H1 (cell line): ENCODE results near the gene TBCE. TPM values are rescaled to one million over a fixed set of nuclear protein-coding genes. Genes with fewer than 3 reads are reported as not detected.
"Not testable (repeated sequence)": the region's sequence is repeated elsewhere in the genome, so short reads cannot be mapped to it uniquely, and the experiment has no call there.

Source experiments
- CTCF ChIA-PET: fragments of 300-600 bp; sonication (Branson Sonifier 250); formaldehyde crosslinking; loops from one replicate; lab custom pipeline; 2021; ENCODE audit not compliant: partially characterized antibody; lab: Charles Lee
- POLR2A ChIA-PET: fragments of 300-600 bp; sonication (Branson Sonifier 250); formaldehyde crosslinking; loops from one replicate; lab custom pipeline; 2021; ENCODE audit warnings: inconsistent platforms; ENCODE audit not compliant: partially characterized antibody; lab: Charles Lee
- DNase-seq, 2 experiments: peaks; one replicate each; pipeline versions ENCODE4 v3.0.0 to v3.0.0-alpha.2; 2010 to 2022; ENCODE audit warnings: low spot score in 2 of 2, low read depth in 1 of 2, mixed read lengths in 1 of 2
- FAIRE-seq: peaks from 2 replicates; lab custom pipeline; 2011; peaks lifted over from hg19 to GRCh38; lab: Jason Lieb, UNC
- H2AFZ ChIP-seq: 2 replicates; pipeline ENCODE4 v1.8.1; 2012; ENCODE audit warnings: low read length, inconsistent platforms
- H2AK5ac ChIP-seq: 2 replicates; pipeline ENCODE4 v1.6.1; 2013; ENCODE audit warnings: low read depth, low read length
- H2BK120ac ChIP-seq: replicated peaks from 2 replicates; pipeline ENCODE3; 2013; ENCODE audit warnings: low read depth, low read length, inconsistent platforms
- H2BK12ac ChIP-seq: 2 replicates; pipeline ENCODE4 v1.6.1; 2013; ENCODE audit warnings: low read depth, low read length
- H2BK15ac ChIP-seq: 2 replicates; pipeline ENCODE4 v1.6.1; 2013; ENCODE audit warnings: low read length
- H2BK20ac ChIP-seq: 2 replicates; pipeline ENCODE4 v1.6.1; 2013; ENCODE audit warnings: low read length
- H2BK5ac ChIP-seq: 2 replicates; pipeline ENCODE4 v1.6.1; 2013; ENCODE audit warnings: low read depth, low read length
- H3K14ac ChIP-seq: 2 replicates; pipeline ENCODE4 v1.6.1; 2013; ENCODE audit warnings: inconsistent platforms; ENCODE audit not compliant: insufficient read length
- H3K18ac ChIP-seq: 2 replicates; pipeline ENCODE4 v1.6.1; 2013; ENCODE audit warnings: low read length; ENCODE audit errors: extremely low read depth
- H3K23ac ChIP-seq: 2 replicates; pipeline ENCODE4 v1.6.1; 2013; ENCODE audit warnings: inconsistent platforms; ENCODE audit not compliant: insufficient read length
- H3K23me2 ChIP-seq: 2 replicates; pipeline ENCODE4 v1.6.1; 2013; ENCODE audit warnings: low read depth, low read length
- H3K27ac ChIP-seq: 2 replicates; pipeline ENCODE4 v1.6.1; 2011; ENCODE audit warnings: low read depth, low read length, inconsistent platforms
- H3K27me3 ChIP-seq, 4 experiments: replicated peaks in 1 of 4; 1 replicate in 1 of 4; 2 replicates in 3 of 4; pipeline versions ENCODE4 v1.6.1 to v1.8.1; 2011 to 2013; ENCODE audit warnings: low read length in 3 of 4, mild to moderate bottlenecking in 3 of 4, inconsistent platforms in 2 of 4, mixed read lengths in 2 of 4, moderate library complexity in 1 of 4; ENCODE audit not compliant: control insufficient read depth in 3 of 4, insufficient read depth in 3 of 4; ENCODE audit errors: extremely low read depth in 1 of 4
- H3K36me3 ChIP-seq, 4 experiments: 2 replicates each; pipeline versions ENCODE4 v1.6.1 to v1.8.1; 2011 to 2013; ENCODE audit warnings: mild to moderate bottlenecking in 4 of 4, low read length in 3 of 4, moderate library complexity in 2 of 4, control low read depth in 1 of 4, inconsistent platforms in 1 of 4; ENCODE audit not compliant: insufficient read depth in 4 of 4, control insufficient read depth in 2 of 4
- H3K4ac ChIP-seq: replicated peaks from 2 replicates; pipeline ENCODE3; 2013; ENCODE audit warnings: low read length, low read depth, mixed read lengths, inconsistent platforms; ENCODE audit not compliant: insufficient read length
- H3K4me1 ChIP-seq, 4 experiments: replicated peaks in 1 of 4; 1 replicate in 1 of 4; 2 replicates in 3 of 4; pipeline versions ENCODE4 v1.6.1 to v1.8.1; 2011 to 2013; ENCODE audit warnings: low read length in 3 of 4, inconsistent platforms in 2 of 4, mixed read lengths in 1 of 4; ENCODE audit not compliant: insufficient read depth in 4 of 4, control insufficient read depth in 3 of 4
- H3K4me2 ChIP-seq, 2 experiments: 2 replicates each; pipeline versions ENCODE4 v1.6.1 to v1.8.1; 2011 to 2013; ENCODE audit warnings: low read depth in 2 of 2, low read length in 2 of 2, control low read depth in 1 of 2, inconsistent platforms in 1 of 2, mild to moderate bottlenecking in 1 of 2; ENCODE audit not compliant: insufficient read depth in 1 of 2
- H3K4me3 ChIP-seq, 4 experiments: fragments of 200-600, 300-600 bp in 1 of 4; sonication (generic), shearing (Covaris generic), sonication (Bioruptor Twin) in 1 of 4; 2 replicates each; pipeline versions ENCODE4 v1.5.1 to v1.8.1; 2011 to 2016; ENCODE audit warnings: low read length in 4 of 4, low read depth in 3 of 4, control low read depth in 2 of 4, inconsistent platforms in 2 of 4, mild to moderate bottlenecking in 2 of 4, mixed read lengths in 1 of 4, moderate library complexity in 1 of 4; ENCODE audit not compliant: insufficient read depth in 2 of 4; ENCODE audit errors: extremely low read depth in 1 of 4
- H3K56ac ChIP-seq: replicated peaks from 2 replicates; pipeline ENCODE3; 2013; ENCODE audit warnings: low read depth, mild to moderate bottlenecking, mixed read lengths, low read length, inconsistent platforms; ENCODE audit not compliant: insufficient read length
- H3K79me1 ChIP-seq: 2 replicates; pipeline ENCODE4 v1.6.1; 2013; ENCODE audit warnings: low read depth, low read length, control low read depth
- H3K79me2 ChIP-seq, 2 experiments: 2 replicates each; pipeline versions ENCODE4 v1.6.1 to v1.8.1; 2012 to 2013; ENCODE audit warnings: low read length in 2 of 2, mild to moderate bottlenecking in 2 of 2, inconsistent platforms in 1 of 2; ENCODE audit not compliant: insufficient read depth in 2 of 2, control insufficient read depth in 1 of 2
- H3K9ac ChIP-seq, 4 experiments: replicated peaks in 1 of 4; 1 replicate in 1 of 4; 2 replicates in 3 of 4; pipeline versions ENCODE4 v1.6.1 to v1.8.1; 2011 to 2013; ENCODE audit warnings: low read depth in 3 of 4, low read length in 3 of 4, control low read depth in 2 of 4, mild to moderate bottlenecking in 2 of 4, moderate library complexity in 2 of 4, inconsistent platforms in 1 of 4; ENCODE audit errors: extremely low read depth in 1 of 4
- H3K9me3 ChIP-seq, 2 experiments: 2 replicates each; pipeline versions ENCODE4 v1.6.1 to v1.8.1; 2012 to 2013; ENCODE audit warnings: mild to moderate bottlenecking in 2 of 2, moderate library complexity in 2 of 2, control low read depth in 1 of 2, inconsistent platforms in 1 of 2, low read depth in 1 of 2, low read length in 1 of 2, mixed read lengths in 1 of 2; ENCODE audit not compliant: insufficient read depth in 2 of 2
- H4K20me1 ChIP-seq, 2 experiments: replicated peaks in 1 of 2; 2 replicates each; pipeline versions ENCODE3 to v1.8.1; 2011 to 2013; ENCODE audit warnings: inconsistent platforms in 2 of 2, low read length in 2 of 2, mild to moderate bottlenecking in 1 of 2; ENCODE audit not compliant: insufficient read depth in 2 of 2, control insufficient read depth in 1 of 2
- H4K5ac ChIP-seq: 2 replicates; pipeline ENCODE4 v1.6.1; 2013; ENCODE audit warnings: low read length, low read depth, mixed read lengths, inconsistent platforms; ENCODE audit not compliant: insufficient read length
- H4K8ac ChIP-seq: 2 replicates; pipeline ENCODE4 v1.8.0; 2013; ENCODE audit warnings: mild to moderate bottlenecking, moderate library complexity, low read length, inconsistent platforms; ENCODE audit not compliant: insufficient read depth; ENCODE audit errors: extremely low read depth
- H4K91ac ChIP-seq: replicated peaks from 2 replicates; pipeline ENCODE3; 2013; ENCODE audit warnings: low read length, mixed read lengths, inconsistent platforms; ENCODE audit not compliant: insufficient read length
- WGBS, 2 experiments: shearing (Covaris generic) in 1 of 2; methylation state at CpG; one replicate each; pipeline versions ENCODE4 v1.1.6 to v1.1.7; 2013 to 2015; ENCODE audit warnings: low lambda C conversion rate in 2 of 2, mixed read lengths in 2 of 2, inconsistent platforms in 1 of 2, low coverage in 1 of 2, missing lambda C conversion rate in 1 of 2; ENCODE audit not compliant: insufficient replicate concordance in 2 of 2, insufficient coverage in 1 of 2, insufficient read length in 1 of 2; ENCODE audit errors: extremely low coverage in 1 of 2, missing lambda C conversion rate in 1 of 2; 5-methylcytosine and 5-hydroxymethylcytosine counted together
- polyA plus RNA-seq, 7 experiments: library from polyadenylated mRNA; depleted of rRNA in 3 of 7; stranded (reverse) in 5 of 7; unstranded in 2 of 7; fragments of >200 nt in 5 of 7; fragments of 200-250 nt in 2 of 7; gene quantifications; 1 replicate in 5 of 7; 2 replicates in 1 of 7; 4 replicates in 1 of 7; pipeline versions ENCODE4 v1.2.1 to v1.2.3, GENCODE V29; 2011 to 2013; ENCODE audit warnings: missing spikeins in 2 of 7, mixed read lengths in 2 of 7
- total RNA-seq: library from RNA; stranded (reverse); fragmentation: NEBNext Ultra II Directional; extraction: Animal tissue kit (Norgen Biotek cat#: 25700); gene quantifications from 2 replicates; pipeline ENCODE4 v1.2.1, GENCODE V29; 2021

The TBCE gene
- total and polyA plus RNA-seq, 2 of the 8 experiments (the other 6 are each of a cell fraction or from before 2014, with no cell fraction given), result 22.7 to 42.9 TPM

DNA sequence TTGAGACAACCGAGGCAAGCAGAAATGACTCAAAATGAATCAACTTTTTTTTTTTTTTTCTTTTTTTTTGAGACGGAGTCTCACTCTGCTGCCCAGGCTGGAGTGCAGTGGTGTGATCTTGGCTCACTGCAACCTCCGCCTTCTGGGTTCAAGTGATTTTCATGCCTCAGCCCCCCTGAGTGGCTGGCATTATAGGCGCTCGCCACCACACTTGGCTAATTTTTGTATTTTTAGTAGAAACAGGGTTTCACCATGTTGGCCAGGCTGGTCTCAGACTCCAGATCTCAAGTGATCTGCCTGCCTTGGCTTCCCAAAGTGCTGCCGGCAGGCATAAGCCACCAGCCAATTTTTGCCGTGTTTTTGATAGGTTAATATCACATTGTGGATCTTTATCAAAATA lies 90.6 kb downstream of the TBCE start:
- H4K5ac ChIP-seq, H3K4ac ChIP-seq, H2AK5ac ChIP-seq, H2BK5ac ChIP-seq, H3K9ac ChIP-seq, H2BK12ac ChIP-seq, H2AFZ ChIP-seq, H3K56ac ChIP-seq, H3K14ac ChIP-seq, H3K9me3 ChIP-seq, FAIRE-seq, H3K27me3 ChIP-seq, H3K4me1 ChIP-seq, H3K4me2 ChIP-seq, H3K79me2 ChIP-seq, H2BK120ac ChIP-seq, H2BK15ac ChIP-seq, H2BK20ac ChIP-seq, H3K23ac ChIP-seq, H3K23me2 ChIP-seq, POLR2A ChIA-PET, CTCF ChIA-PET, H3K18ac ChIP-seq, H4K91ac ChIP-seq, H4K8ac ChIP-seq, DNase-seq, H4K20me1 ChIP-seq, H3K27ac ChIP-seq, H3K79me1 ChIP-seq, H3K4me3 ChIP-seq: not testable (repeated sequence)
- WGBS, 2 experiments, result 93% methylated on average over 7 of the region's 7 CpGs; no CpG with 5 or more reads in 1 of the 2 experiments
- peaks cover 0 to 19% (median 8%) of the 10 kb centered on the region in 4 experiments; a peak in 4 of 8 replicates for H3K36me3 ChIP-seq
